CD4-positive, alpha-beta T cell treated with Interleukin-17A for 1 hour (primary cell): ENCODE data around the gene NATD1.
"Not testable (repeated sequence)": the region's sequence is repeated elsewhere in the genome, so short reads cannot be mapped to it uniquely, and the experiment has no call there.

Source experiments
- DNase-seq: peaks from one replicate; pipeline ENCODE4 v3.0.0-alpha.2; 2020

Gene NATD1

GRCh38 chr17:21243516-21244303 is 9.5 kb downstream of the NATD1 start:
- DNase-seq = no peak

- no peak for DNase-seq
Observed at GRCh38 chr17:21242780-21243515, 10.3 kb downstream of the NATD1 start.

GRCh38 chr17:21242026-21242697 is 11.0 kb downstream of the NATD1 start:
- no peak for DNase-seq

- DNase-seq = no peak
Observed at GRCh38 chr17:21241564-21241963, 11.6 kb downstream of the NATD1 start.

- DNase-seq = no peak
Observed at GRCh38 chr17:21240369-21241055, 12.7 kb downstream of the NATD1 start.

- no peak for DNase-seq
Observed at GRCh38 chr17:21239680-21240368, 13.4 kb downstream of the NATD1 start.

- no peak for DNase-seq
Observed at GRCh38 chr17:21235921-21236320, 17.3 kb downstream of the NATD1 start.

- DNase-seq = no peak
Observed at GRCh38 chr17:21233581-21234347, 19.4 kb downstream of the NATD1 start.

- no peak for DNase-seq
Observed at GRCh38 chr17:21232033-21232749, 21.0 kb downstream of the NATD1 start.

- no peak for DNase-seq
Observed at GRCh38 chr17:21231533-21231932, 21.7 kb downstream of the NATD1 start.

- DNase-seq = no peak
Observed at GRCh38 chr17:21228845-21229244, 24.4 kb downstream of the NATD1 start.

GRCh38 chr17:21228111-21228510 is 25.1 kb downstream of the NATD1 start:
- DNase-seq = no peak

- not testable (repeated sequence) for DNase-seq
Observed at GRCh38 chr17:21227277-21227676, 25.9 kb downstream of the NATD1 start.

- no peak for DNase-seq
Observed at GRCh38 chr17:21223086-21223485, 30.1 kb downstream of the NATD1 start.

GRCh38 chr17:21218831-21219380 is 34.3 kb downstream of the NATD1 start:
- DNase-seq = no peak

- no peak for DNase-seq
Observed at GRCh38 chr17:21218101-21218500, 35.1 kb downstream of the NATD1 start.

GRCh38 chr17:21217346-21217745 is 35.9 kb downstream of the NATD1 start:
- no peak for DNase-seq

- DNase-seq = no peak
Observed at GRCh38 chr17:21215935-21216334, 37.3 kb downstream of the NATD1 start.

- peak; percentile 3 for DNase-seq
Observed at GRCh38 chr17:21214777-21215541, 38.3 kb downstream of the NATD1 start.
